Vagina (tissue), 2 donors: ENCODE measurements around the gene RSAD2. TPM values are rescaled to one million over a fixed set of nuclear protein-coding genes. Genes with fewer than 3 reads are reported as not detected.

ENCODE experiments used
- DNase-seq, 2 donors: peaks; one replicate each; pipeline ENCODE4 v3.0.0-alpha.2; 2017; ENCODE audit errors: extremely low spot score in 2 of 2
- H3K27ac ChIP-seq: fragments of 200-600 bp; sonication (generic); one replicate; pipeline ENCODE4 v1.5.1; 2019
- H3K27me3 ChIP-seq: fragments of 200-600 bp; sonication (generic); one replicate; pipeline ENCODE4 v1.5.1; 2019
- H3K36me3 ChIP-seq, 2 donors: fragments of 200-600 bp; sonication (generic); one replicate each; pipeline ENCODE4 v1.5.1; 2017 to 2019
- H3K4me1 ChIP-seq: fragments of 200-600 bp; sonication (generic); one replicate; pipeline ENCODE4 v1.5.1; 2019
- H3K4me3 ChIP-seq, 2 donors: fragments of 200-600 bp; sonication (generic); 1 replicate in 1 of 2; 2 replicates in 1 of 2; pipeline ENCODE4 v1.5.1; 2016 to 2019
- H3K9me3 ChIP-seq: fragments of 200-600 bp; sonication (generic); one replicate; pipeline ENCODE4 v1.5.1; 2019
- CTCF ChIP-seq, 3 experiments: fragments of 450-650 bp in 2 of 3; fragments of 200-600 bp in 1 of 3; sonication (generic) in 1 of 3; IDR thresholded peaks; one replicate each; pipeline ENCODE4 v1.5.1; 2017 to 2019; ENCODE audit warnings: antibody characterized with exemption in 3 of 3, mild to moderate bottlenecking in 2 of 3, moderate library complexity in 2 of 3
- POLR2A ChIP-seq, 2 donors: fragments of 450-650 bp; IDR thresholded peaks; one replicate each; pipeline ENCODE4 v1.6.1; 2017; ENCODE audit warnings: antibody characterized with exemption in 2 of 2, mild to moderate bottlenecking in 2 of 2, moderate library complexity in 2 of 2
- POLR2AphosphoS5 ChIP-seq, 2 donors: sonication (generic); formaldehyde crosslinking; IDR thresholded peaks; one replicate each; pipeline ENCODE4 v1.9.0; 2017; ENCODE audit warnings: antibody characterized with exemption in 2 of 2, mild to moderate bottlenecking in 2 of 2, low read depth in 1 of 2; ENCODE audit not compliant: insufficient read depth in 1 of 2
- intact Hi-C: fragments of 100-400 bp; cut with DNase I; formaldehyde crosslinking; loops from one replicate; pipeline ENCODE4 v1.15.1; 2023
- total RNA-seq: library from RNA; depleted of rRNA; stranded (reverse); fragments of >200 nt; gene quantifications from one replicate; pipeline ENCODE4 v1.2.3, GENCODE V29; 2016

RSAD2 gene
- total RNA-seq, 1 donor from 2014 or later, result 0.25 TPM

GRCh38 chr2:6930923-6931647, 53.5 kb downstream of the RSAD2 start:
- Histone ChIP-seq H3K27ac (no peak overlapping the region), H3K4me3 (no peak overlapping the region), H3K4me1 (peaks cover 28% of the 10 kb centered on the region), H3K36me3 (no peaks in the 10 kb centered on the region), H3K27me3 (no peaks in the 10 kb centered on the region), H3K9me3 (no peaks in the 10 kb centered on the region)
- intact Hi-C loops, result no loop called here
- TF ChIP-seq POLR2A (IDR thresholded peaks at IDR 0.05), result no peak
- TF ChIP-seq POLR2AphosphoS5 (IDR thresholded peaks at IDR 0.05; ENCODE audit: insufficient read depth in 1 of 2, low read depth in 1 of 2), result no peak
- TF ChIP-seq CTCF (IDR thresholded peaks at IDR 0.05), result no peak
- peak in 1 of 2 donors; percentile 28 for DNase-seq

DNA sequence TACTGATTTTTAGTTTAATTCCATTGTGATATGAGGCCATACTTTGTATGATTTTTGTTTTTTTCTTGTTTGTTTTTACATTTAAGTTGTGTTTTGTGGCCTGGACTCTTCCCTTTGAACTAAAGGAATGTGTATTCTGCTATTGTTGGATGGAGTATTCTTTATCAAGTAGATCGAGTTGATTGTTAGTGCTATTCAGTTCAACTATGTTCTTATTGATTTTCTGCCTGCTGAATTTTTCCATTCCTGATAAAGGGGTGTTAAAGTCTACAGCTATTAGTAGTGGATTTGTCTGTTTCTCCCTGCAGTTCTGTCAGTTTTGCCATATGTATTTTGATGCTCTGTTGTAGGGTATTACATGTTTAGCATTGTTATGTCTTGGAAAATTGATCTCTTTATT, 54.2 kb downstream of the RSAD2 start:
- H3K4me3 ChIP-seq, result no peak overlapping the region
- no peaks in the 10 kb centered on the region for H3K9me3 ChIP-seq
- intact Hi-C loops, result no loop called here
- TF ChIP-seq POLR2AphosphoS5 (IDR thresholded peaks at IDR 0.05; ENCODE audit: insufficient read depth in 1 of 2, low read depth in 1 of 2), result no peak
- TF ChIP-seq CTCF (IDR thresholded peaks at IDR 0.05), result no peak
- no peak for TF ChIP-seq POLR2A (IDR thresholded peaks at IDR 0.05)
- no peaks in the 10 kb centered on the region for H3K36me3 ChIP-seq
- no peak for DNase-seq
- no peaks in the 10 kb centered on the region for H3K27me3 ChIP-seq
- H3K4me1 ChIP-seq, result peaks cover 21% of the 10 kb centered on the region
- no peak overlapping the region for H3K27ac ChIP-seq

GRCh38 chr2:6932206-6932605, 54.6 kb downstream of the RSAD2 start:
- no peak for DNase-seq
- Histone ChIP-seq H3K4me3 (no peak overlapping the region), H3K27ac (no peak overlapping the region), H3K9me3 (no peaks in the 10 kb centered on the region), H3K36me3 (no peaks in the 10 kb centered on the region), H3K4me1 (peaks cover 17% of the 10 kb centered on the region), H3K27me3 (no peaks in the 10 kb centered on the region)
- TF ChIP-seq POLR2AphosphoS5 (IDR thresholded peaks at IDR 0.05; ENCODE audit: insufficient read depth in 1 of 2, low read depth in 1 of 2) (no peak), CTCF (IDR thresholded peaks at IDR 0.05) (no peak), POLR2A (IDR thresholded peaks at IDR 0.05) (no peak)
- intact Hi-C loops, result no loop called here

- no peak overlapping the region for H3K4me3 ChIP-seq
- TF ChIP-seq CTCF (IDR thresholded peaks at IDR 0.05), result no peak
- TF ChIP-seq POLR2A (IDR thresholded peaks at IDR 0.05), result no peak
- no peak for TF ChIP-seq POLR2AphosphoS5 (IDR thresholded peaks at IDR 0.05; ENCODE audit: insufficient read depth in 1 of 2, low read depth in 1 of 2)
- no peaks in the 10 kb centered on the region for H3K9me3 ChIP-seq
- intact Hi-C loops, result no loop called here
- H3K27me3 ChIP-seq, result no peaks in the 10 kb centered on the region
- DNase-seq, result peak in 1 of 2 donors; percentile 6
- H3K27ac ChIP-seq, result no peak overlapping the region
- H3K36me3 ChIP-seq, result no peaks in the 10 kb centered on the region
- peaks cover 13% of the 10 kb centered on the region for H3K4me1 ChIP-seq
Measured at GRCh38 chr2:6932828-6933227, 55.3 kb downstream of the RSAD2 start.

DNA sequence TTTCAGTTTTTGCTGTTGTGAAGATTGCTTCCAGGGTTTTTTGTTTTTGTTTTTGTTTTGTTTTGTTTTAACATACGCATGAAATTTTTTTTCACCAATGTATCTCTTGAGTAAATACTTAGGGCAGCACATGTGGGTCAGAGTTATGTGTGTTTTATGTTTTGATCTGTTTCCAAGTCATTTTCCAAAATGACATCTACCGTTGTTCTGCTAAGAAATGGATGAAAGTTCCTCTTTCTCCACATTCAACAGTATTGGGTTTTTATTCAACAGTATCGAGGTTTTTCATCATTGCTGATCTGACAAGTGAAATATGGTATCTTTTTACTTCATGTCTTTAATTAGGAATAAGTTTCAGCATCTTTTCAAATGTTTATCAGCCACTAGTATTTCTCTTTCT, 56.3 kb downstream of the RSAD2 start:
- Histone ChIP-seq H3K4me3 (no peak overlapping the region), H3K36me3 (no peaks in the 10 kb centered on the region), H3K9me3 (no peaks in the 10 kb centered on the region), H3K27ac (no peak overlapping the region), H3K4me1 (peaks cover 4% of the 10 kb centered on the region), H3K27me3 (no peaks in the 10 kb centered on the region)
- intact Hi-C loops, result no loop called here
- no peak for DNase-seq
- no peak for TF ChIP-seq POLR2A (IDR thresholded peaks at IDR 0.05)
- no peak for TF ChIP-seq CTCF (IDR thresholded peaks at IDR 0.05)
- no peak for TF ChIP-seq POLR2AphosphoS5 (IDR thresholded peaks at IDR 0.05; ENCODE audit: insufficient read depth in 1 of 2, low read depth in 1 of 2)
